IPS DF 4.7 (cell line): ENCODE data around the gene MLH1.
"Not testable (repeated sequence)": the region's sequence is repeated elsewhere in the genome, so short reads cannot be mapped to it uniquely, and the experiment has no call there.

ENCODE experiments used
- DNase-seq: peaks from one replicate; pipeline ENCODE4 v3.0.0-alpha.2; 2013; ENCODE audit warnings: low spot score; ENCODE audit errors: extremely low read depth

MLH1 gene

GRCh38 chr3:36993326-36994283 is at the start of gene MLH1:
Gene MLH1 (plus strand): TSS chr3:36993518. CDS start chr3:36993548, 30 bp downstream.
- peak; percentile 100 for DNase-seq

GRCh38 chr3:36943601-36944000 is 49.7 kb upstream of the MLH1 start:
- no peak for DNase-seq

- no peak for DNase-seq
These were observed 49.2 kb upstream of the MLH1 start for GRCh38 chr3:36944012-36944640.

- DNase-seq: no peak
These were observed 48.6 kb upstream of the MLH1 start, which contains the start of gene TRANK1 for GRCh38 chr3:36944641-36945270. Gene TRANK1 (minus strand): TSS chr3:36945054. CDS start chr3:36944809, 245 bp downstream.

GRCh38 chr3:36945333-36945980 is 47.9 kb upstream of the MLH1 start:
- DNase-seq: no peak

- not testable (repeated sequence) for DNase-seq
These were observed 45.5 kb upstream of the MLH1 start for GRCh38 chr3:36947814-36948213.

GRCh38 chr3:36954452-36955134 is 38.7 kb upstream of the MLH1 start:
- no peak for DNase-seq

- DNase-seq: no peak
These were observed 37.2 kb upstream of the MLH1 start for GRCh38 chr3:36956155-36956554.

GRCh38 chr3:36957063-36957462 is 36.3 kb upstream of the MLH1 start:
- no peak for DNase-seq

GRCh38 chr3:36957862-36958686 is 35.2 kb upstream of the MLH1 start:
- no peak for DNase-seq

- no peak for DNase-seq
These were observed 33.5 kb upstream of the MLH1 start for GRCh38 chr3:36959821-36960220.

GRCh38 chr3:36960502-36960901 is 32.8 kb upstream of the MLH1 start:
- no peak for DNase-seq

GRCh38 chr3:36963008-36963407 is 30.3 kb upstream of the MLH1 start:
- DNase-seq: not testable (repeated sequence)

- no peak for DNase-seq
These were observed 29.0 kb upstream of the MLH1 start for GRCh38 chr3:36964331-36964730.

GRCh38 chr3:36964817-36965216 is 28.5 kb upstream of the MLH1 start:
- DNase-seq: no peak

GRCh38 chr3:36965440-36965839 is 27.9 kb upstream of the MLH1 start:
- DNase-seq: peak; percentile 60

- no peak for DNase-seq
These were observed 24.2 kb upstream of the MLH1 start for GRCh38 chr3:36969085-36969484.

GRCh38 chr3:36969540-36970432 is 23.5 kb upstream of the MLH1 start:
- no peak for DNase-seq

- DNase-seq: no peak
These were observed 21.2 kb upstream of the MLH1 start for GRCh38 chr3:36972163-36972562.
